Hepatocyte (in vitro differentiated cells): ENCODE results near the gene DGKI.

ENCODE experiments used
- CTCF ChIP-seq: fragments of 200-600 bp; sonication (generic); IDR thresholded peaks from 2 replicates; pipeline ENCODE4 v1.5.1; 2016; ENCODE audit warnings: antibody characterized with exemption, mild to moderate bottlenecking; ENCODE audit not compliant: poor library complexity
- EZH2phosphoT487 ChIP-seq: fragments of 200-600 bp; sonication (generic); IDR thresholded peaks from one replicate; pipeline ENCODE4 v1.6.1; 2018; ENCODE audit warnings: antibody characterized with exemption, mild to moderate bottlenecking, low read depth, moderate library complexity; ENCODE audit not compliant: unreplicated experiment, severe bottlenecking

- TF ChIP-seq CTCF (no peak), EZH2phosphoT487 (no peak)
Measured at GRCh38 chr7:137768366-137768765, 78.4 kb downstream of the DGKI start.
